Measurements from ENCODE around the gene TEX22. TPM values are rescaled to one million over a fixed set of nuclear protein-coding genes. Genes with fewer than 3 reads are reported as not detected.

The TEX22 gene
- total and polyA plus RNA-seq, 2 donors from 2014 or later, result 1.5 to 3.3 TPM

DNA sequence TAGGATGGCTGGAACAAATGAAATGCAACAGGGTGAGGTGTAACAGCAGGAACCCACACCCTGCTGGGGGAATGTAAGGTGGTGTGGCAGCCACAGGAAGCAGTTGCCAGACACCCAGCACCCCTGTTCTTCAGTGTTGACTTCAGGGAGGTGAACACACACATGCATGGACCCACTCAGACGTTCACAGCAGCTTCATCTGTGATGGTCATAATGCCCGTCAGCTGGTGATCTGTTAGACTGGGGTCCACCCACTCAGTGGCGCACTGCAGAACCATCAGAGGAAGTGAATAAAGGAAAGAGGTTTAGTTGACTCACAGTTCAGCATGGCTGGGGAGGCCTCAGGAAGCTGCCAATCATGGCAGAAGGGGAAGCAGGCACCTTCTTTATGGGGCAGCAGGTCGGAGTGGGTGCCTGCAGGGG lies 22.7 kb upstream of the TEX22 start:
- no peaks in the 10 kb centered on the region for H3K9me3 ChIP-seq (ENCODE audit: control insufficient read depth in 2 of 3, insufficient read depth in 1 of 3, low read length in 3 of 3)
- FAIRE-seq, result no peak
- H3K27ac ChIP-seq (ENCODE audit: low read depth in 2 of 2, low read length in 2 of 2), result no peak overlapping the region
- peaks cover 0 to 9% (median 0%) of the 10 kb centered on the region in 3 donors for H3K36me3 ChIP-seq (ENCODE audit: control insufficient read depth in 2 of 3, insufficient read depth in 3 of 3, low read length in 3 of 3)
- TF ChIP-seq, protein P1, sequence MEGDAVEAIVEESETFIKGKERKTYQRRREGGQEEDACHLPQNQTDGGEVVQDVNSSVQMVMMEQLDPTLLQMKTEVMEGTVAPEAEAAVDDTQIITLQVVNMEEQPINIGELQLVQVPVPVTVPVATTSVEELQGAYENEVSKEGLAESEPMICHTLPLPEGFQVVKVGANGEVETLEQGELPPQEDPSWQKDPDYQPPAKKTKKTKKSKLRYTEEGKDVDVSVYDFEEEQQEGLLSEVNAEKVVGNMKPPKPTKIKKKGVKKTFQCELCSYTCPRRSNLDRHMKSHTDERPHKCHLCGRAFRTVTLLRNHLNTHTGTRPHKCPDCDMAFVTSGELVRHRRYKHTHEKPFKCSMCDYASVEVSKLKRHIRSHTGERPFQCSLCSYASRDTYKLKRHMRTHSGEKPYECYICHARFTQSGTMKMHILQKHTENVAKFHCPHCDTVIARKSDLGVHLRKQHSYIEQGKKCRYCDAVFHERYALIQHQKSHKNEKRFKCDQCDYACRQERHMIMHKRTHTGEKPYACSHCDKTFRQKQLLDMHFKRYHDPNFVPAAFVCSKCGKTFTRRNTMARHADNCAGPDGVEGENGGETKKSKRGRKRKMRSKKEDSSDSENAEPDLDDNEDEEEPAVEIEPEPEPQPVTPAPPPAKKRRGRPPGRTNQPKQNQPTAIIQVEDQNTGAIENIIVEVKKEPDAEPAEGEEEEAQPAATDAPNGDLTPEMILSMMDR (IDR thresholded peaks at IDR 0.05; ENCODE audit: borderline replicate concordance, extremely low read depth, insufficient read depth), result no peak
- no peaks in the 10 kb centered on the region for H3K27me3 ChIP-seq (ENCODE audit: control insufficient read depth, insufficient read depth, low read length)
- H3K9ac ChIP-seq (ENCODE audit: low read length in 3 of 3), result no peak overlapping the region
- intact Hi-C loops (cut with DNase I), result no loop called here
- no peak for DNase-seq
- H3K4me3 ChIP-seq (ENCODE audit: low read length in 3 of 3), result no peak overlapping the region
- H3K4me1 ChIP-seq (ENCODE audit: control insufficient read depth in 2 of 3, insufficient read depth in 2 of 3, low read depth in 1 of 3, low read length in 3 of 3), result no peaks in the 10 kb centered on the region

DNA sequence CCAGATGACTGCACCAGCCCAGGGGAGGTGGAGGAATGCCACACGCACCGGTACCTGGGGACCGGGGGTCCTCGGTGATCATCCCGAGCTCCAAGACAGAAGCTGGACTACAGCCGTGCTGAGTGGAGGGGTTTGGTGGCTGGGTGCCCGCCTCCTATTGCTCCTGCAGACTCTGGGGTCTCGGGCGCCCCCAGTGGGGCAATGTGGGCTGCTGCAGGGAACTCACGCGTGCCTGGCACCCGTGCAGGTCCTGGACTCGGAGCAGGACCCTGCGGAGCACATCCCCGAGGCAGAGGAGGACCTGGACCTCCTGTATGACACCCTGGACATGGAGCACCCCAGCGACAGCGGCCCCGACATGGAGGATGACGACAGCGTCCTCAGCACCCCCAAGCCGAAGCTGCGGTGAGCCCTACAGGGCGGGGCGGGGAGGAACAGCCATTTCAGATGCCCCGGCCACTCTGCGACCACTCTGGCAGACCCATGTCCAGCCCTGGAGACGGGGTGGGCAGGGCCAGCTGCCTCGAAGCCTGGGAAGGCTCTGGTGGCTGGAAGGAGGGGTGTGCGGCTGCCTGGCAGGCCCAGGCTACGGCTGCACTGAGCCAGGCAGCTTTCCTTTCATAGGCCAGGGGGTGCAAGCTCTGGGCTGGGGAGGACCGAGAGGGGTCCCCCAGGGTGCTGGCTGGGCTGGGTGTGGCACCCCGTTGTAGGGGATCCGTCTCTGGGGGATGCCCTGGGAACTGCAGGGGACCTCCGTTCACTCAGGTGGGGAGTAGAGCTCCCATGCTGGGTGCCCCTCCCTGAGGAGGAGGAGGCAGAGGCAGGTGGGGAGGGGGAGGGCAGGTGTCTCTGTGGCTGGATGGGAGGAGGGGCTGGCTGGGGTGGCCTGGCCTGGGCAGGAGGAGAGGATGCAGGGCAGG lies 21.6 kb upstream of the TEX22 start:
- Histone ChIP-seq H3K9ac (ENCODE audit: low read length in 3 of 3) (no peak overlapping the region), H3K4me3 (ENCODE audit: low read length in 3 of 3) (no peak overlapping the region), H3K4me1 (ENCODE audit: control insufficient read depth in 2 of 3, insufficient read depth in 2 of 3, low read depth in 1 of 3, low read length in 3 of 3) (no peaks in the 10 kb centered on the region), H3K36me3 (ENCODE audit: control insufficient read depth in 2 of 3, insufficient read depth in 3 of 3, low read length in 3 of 3) (peaks cover 0 to 9% (median 1%) of the 10 kb centered on the region in 3 donors), H3K27ac (ENCODE audit: low read depth in 2 of 2, low read length in 2 of 2) (no peak overlapping the region), H3K27me3 (ENCODE audit: control insufficient read depth, insufficient read depth, low read length) (no peaks in the 10 kb centered on the region), H3K9me3 (ENCODE audit: control insufficient read depth in 2 of 3, insufficient read depth in 1 of 3, low read length in 3 of 3) (no peaks in the 10 kb centered on the region)
- DNase-seq (no peak), FAIRE-seq (no peak)
- intact Hi-C loops (cut with DNase I), result no loop called here
- TF ChIP-seq, protein P1 (IDR thresholded peaks at IDR 0.05; ENCODE audit: borderline replicate concordance, extremely low read depth, insufficient read depth), result no peak

DNA sequence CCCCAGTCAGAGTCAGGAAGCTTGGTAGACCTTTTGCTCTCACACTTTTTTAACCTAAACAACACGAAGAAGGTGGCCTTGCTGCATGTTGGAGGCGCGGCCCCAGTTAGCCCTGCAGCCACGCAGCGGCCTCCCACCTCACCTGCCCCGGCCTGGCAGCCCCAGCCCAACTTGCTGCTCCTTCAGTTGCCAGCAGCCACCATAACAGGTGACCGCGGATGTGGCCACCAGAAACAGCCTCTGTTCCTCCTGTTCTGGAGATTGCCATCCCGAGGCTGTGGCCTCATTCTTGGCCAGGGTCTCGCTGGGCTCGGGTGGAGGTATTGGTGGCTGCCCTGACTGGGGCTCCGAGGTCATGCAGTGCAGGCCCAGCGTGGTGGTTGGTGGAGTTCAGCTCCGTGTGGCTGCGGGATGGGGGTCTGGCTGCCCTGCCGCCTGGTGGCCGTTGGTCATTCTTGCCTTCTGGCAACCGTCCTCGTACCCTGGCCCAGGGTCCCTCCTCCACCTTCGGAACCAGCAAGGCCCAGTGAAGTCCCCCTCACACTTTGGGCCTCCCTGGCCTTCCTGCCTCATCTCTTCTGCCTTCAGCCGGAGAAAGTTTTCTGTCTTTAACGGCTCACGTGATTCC lies 20.7 kb upstream of the TEX22 start:
- FAIRE-seq (no peak), DNase-seq (no peak)
- no peak overlapping the region for H3K4me3 ChIP-seq (ENCODE audit: low read length in 3 of 3)
- no peak overlapping the region for H3K9ac ChIP-seq (ENCODE audit: low read length in 3 of 3)
- TF ChIP-seq, protein P1 (IDR thresholded peaks at IDR 0.05; ENCODE audit: borderline replicate concordance, extremely low read depth, insufficient read depth), result no peak
- peaks cover 0 to 15% (median 2%) of the 10 kb centered on the region in 3 donors for H3K36me3 ChIP-seq (ENCODE audit: control insufficient read depth in 2 of 3, insufficient read depth in 3 of 3, low read length in 3 of 3)
- H3K9me3 ChIP-seq (ENCODE audit: control insufficient read depth in 2 of 3, insufficient read depth in 1 of 3, low read length in 3 of 3), result no peaks in the 10 kb centered on the region
- no peaks in the 10 kb centered on the region for H3K27me3 ChIP-seq (ENCODE audit: control insufficient read depth, insufficient read depth, low read length)
- H3K27ac ChIP-seq (ENCODE audit: low read depth in 2 of 2, low read length in 2 of 2), result no peak overlapping the region
- H3K4me1 ChIP-seq (ENCODE audit: control insufficient read depth in 2 of 3, insufficient read depth in 2 of 3, low read depth in 1 of 3, low read length in 3 of 3), result no peaks in the 10 kb centered on the region
- intact Hi-C loops (cut with DNase I), result no loop called here
